HG03354 (cell line): ENCODE results near the gene FMNL1.
"Not testable (repeated sequence)": the region's sequence is repeated elsewhere in the genome, so short reads cannot be mapped to it uniquely, and the experiment has no call there.

Experiments used
- ATAC-seq: cut with Tn5 transposase; IDR thresholded peaks from one replicate; pipeline ENCODE4 v1.9.1; 2021; ENCODE audit warnings: mild to moderate bottlenecking; ENCODE audit not compliant: unreplicated experiment, poor library complexity, severe bottlenecking

The FMNL1 gene

GRCh38 chr17:45251931-45252330 lies 30.2 kb downstream of the FMNL1 start:
- no peak for ATAC-seq

GRCh38 chr17:45253237-45253636 lies 31.6 kb downstream of the FMNL1 start:
- not testable (repeated sequence) for ATAC-seq

- no peak for ATAC-seq
Observed at GRCh38 chr17:45253879-45254278, 32.2 kb downstream of the FMNL1 start.

GRCh38 chr17:45255358-45255757 lies 33.7 kb downstream of the FMNL1 start:
- no peak for ATAC-seq

GRCh38 chr17:45256114-45256966 lies 34.7 kb downstream of the FMNL1 start:
- no peak for ATAC-seq

GRCh38 chr17:45257115-45257514 lies 35.4 kb downstream of the FMNL1 start:
- no peak for ATAC-seq

GRCh38 chr17:45258981-45259380 lies 37.3 kb downstream of the FMNL1 start:
- no peak for ATAC-seq

GRCh38 chr17:45260204-45260783 lies 38.6 kb downstream of the FMNL1 start:
- ATAC-seq = no peak

- ATAC-seq = peak; percentile 63
Observed at GRCh38 chr17:45261577-45262515, 40.2 kb downstream of the FMNL1 start, which contains the start of gene SPATA32. Gene SPATA32, minus strand, starts transcription at chr17:45262094. Its CDS starts 78 bp downstream, at chr17:45262016.

GRCh38 chr17:45262516-45263476 lies 41.1 kb downstream of the FMNL1 start:
- no peak for ATAC-seq

GRCh38 chr17:45263477-45263860 lies 41.8 kb downstream of the FMNL1 start:
- ATAC-seq = no peak

- ATAC-seq = no peak
Observed at GRCh38 chr17:45264430-45264829, 42.7 kb downstream of the FMNL1 start.

- no peak for ATAC-seq
Observed at GRCh38 chr17:45264988-45265387, 43.3 kb downstream of the FMNL1 start.

GRCh38 chr17:45265821-45266220 lies 44.1 kb downstream of the FMNL1 start:
- no peak for ATAC-seq

- no peak for ATAC-seq
Observed at GRCh38 chr17:45266372-45266926, 44.8 kb downstream of the FMNL1 start.

GRCh38 chr17:45267436-45268055 lies 45.9 kb downstream of the FMNL1 start:
- no peak for ATAC-seq

- ATAC-seq = no peak
Observed at GRCh38 chr17:45269912-45270311, 48.2 kb downstream of the FMNL1 start.

- ATAC-seq = no peak
Observed at GRCh38 chr17:45270828-45271418, 49.2 kb downstream of the FMNL1 start.
